ENCODE measurements around the gene KIF1A. TPM values are rescaled to one million over a fixed set of nuclear protein-coding genes. Genes with fewer than 3 reads are reported as not detected.
"Not testable (repeated sequence)": the region's sequence is repeated elsewhere in the genome, so short reads cannot be mapped to it uniquely, and the experiment has no call there.

KIF1A gene
- total and polyA plus RNA-seq, 8 donors: 0.42 to 6.4 (median 1.9) TPM

GRCh38 chr2:240850756-240851077 is 30.7 kb upstream of the KIF1A start:
- H3K4me3 ChIP-seq: no peak overlapping the region
- intact Hi-C loops (cut with DNase I): loop anchor here in 1 of 2 donors (5.0 kb wide), 1 partner anchor 227 kb away; no protein-coding TSS in a partner anchor

DNA sequence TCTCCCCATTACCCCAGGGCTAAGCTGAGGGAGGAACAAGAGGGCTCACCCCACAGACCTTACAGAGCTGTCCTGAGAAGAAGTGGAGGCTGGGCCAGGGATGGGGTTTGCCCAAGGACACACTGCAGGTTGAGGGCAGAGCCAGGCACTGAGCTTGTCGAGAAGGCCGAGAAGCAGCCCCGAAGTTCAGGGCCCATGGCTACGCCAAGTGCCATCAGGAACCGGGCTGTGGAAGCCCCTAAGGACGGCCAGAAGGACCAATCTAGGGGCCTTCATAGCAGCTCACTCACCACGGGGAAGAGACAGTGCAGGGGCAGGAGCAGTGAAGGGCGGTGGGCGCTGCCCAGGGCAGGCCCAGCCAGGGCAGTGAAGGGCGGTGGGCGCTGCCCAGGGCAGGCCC is 30.0 kb upstream of the KIF1A start:
- ATAC-seq: no peak
- Histone ChIP-seq H3K4me3 (no peak overlapping the region), H3K36me3 (no peaks in the 10 kb centered on the region), H3K4me1 (no peaks in the 10 kb centered on the region), H3K27ac (no peak overlapping the region), H3K27me3 (no peaks in the 10 kb centered on the region), H3K9me3 (peaks cover 0 to 13% of the 10 kb centered on the region in 2 donors)
- intact Hi-C loops (cut with DNase I): loop anchor here in 1 of 2 donors (5.0 kb wide), 1 partner anchor 227 kb away; no protein-coding TSS in a partner anchor
- TF ChIP-seq CTCF (IDR thresholded peaks at IDR 0.05): no peak
- no peak for DNase-seq

More at GRCh38 chr2:240850756-240851077, 30.7 kb upstream of the KIF1A start:
- ATAC-seq (no peak), DNase-seq (no peak)
- H3K4me1 ChIP-seq: no peaks in the 10 kb centered on the region
- TF ChIP-seq CTCF (IDR thresholded peaks at IDR 0.05): no peak
- no peak overlapping the region for H3K27ac ChIP-seq
- no peaks in the 10 kb centered on the region for H3K27me3 ChIP-seq
- peaks cover 0 to 13% of the 10 kb centered on the region in 2 donors for H3K9me3 ChIP-seq
- no peaks in the 10 kb centered on the region for H3K36me3 ChIP-seq

DNA sequence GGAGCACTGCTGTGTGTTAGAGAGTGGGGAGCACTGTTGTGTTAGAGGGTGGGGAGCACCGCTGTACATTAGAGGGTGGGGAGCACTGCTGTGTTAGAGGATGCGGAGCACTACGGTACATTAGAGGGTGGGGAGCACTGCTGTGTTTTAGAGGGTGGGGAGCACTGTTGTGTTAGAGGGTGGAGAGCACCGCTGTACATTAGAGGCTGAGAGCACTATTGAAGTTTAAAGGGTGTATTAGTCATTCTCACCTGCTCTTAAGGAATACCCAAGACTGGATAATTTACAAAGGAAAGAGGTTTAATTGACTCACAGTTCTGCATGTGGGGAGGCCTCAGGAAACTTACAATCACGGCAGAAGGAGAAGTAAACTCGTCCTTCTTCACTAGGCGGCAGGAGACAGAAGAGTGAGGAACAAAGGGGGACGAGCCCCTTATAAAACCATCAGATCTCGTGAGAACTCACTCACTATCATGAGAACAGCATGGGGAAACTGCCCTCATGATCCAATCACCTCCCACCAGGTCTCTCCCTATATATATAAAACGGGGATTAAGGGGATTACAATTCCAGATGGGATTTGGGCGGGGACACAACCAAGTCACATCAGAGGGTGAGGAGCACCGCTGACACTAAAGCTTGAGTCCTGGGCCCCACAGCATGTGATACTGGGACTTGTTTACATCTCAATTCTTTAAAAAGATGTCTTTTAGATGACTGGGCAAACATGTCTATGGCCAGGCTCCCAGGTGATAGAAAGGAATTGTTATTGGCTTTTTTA is 29.1 kb upstream of the KIF1A start:
- H3K4me1 ChIP-seq: no peaks in the 10 kb centered on the region
- no peaks in the 10 kb centered on the region for H3K36me3 ChIP-seq
- DNase-seq (no peak), ATAC-seq (no peak)
- H3K27ac ChIP-seq: no peak overlapping the region
- no peak overlapping the region for H3K4me3 ChIP-seq
- H3K27me3 ChIP-seq: no peaks in the 10 kb centered on the region
- peaks cover 0 to 9% of the 10 kb centered on the region in 2 donors for H3K9me3 ChIP-seq
- intact Hi-C loops (cut with DNase I): no loop called here
- TF ChIP-seq CTCF (IDR thresholded peaks at IDR 0.05): no peak

- no peak for ATAC-seq
- intact Hi-C loops (cut with DNase I): no loop called here
- TF ChIP-seq CTCF (IDR thresholded peaks at IDR 0.05): no peak
Observed at GRCh38 chr2:240847817-240848216, 27.8 kb upstream of the KIF1A start.

DNA sequence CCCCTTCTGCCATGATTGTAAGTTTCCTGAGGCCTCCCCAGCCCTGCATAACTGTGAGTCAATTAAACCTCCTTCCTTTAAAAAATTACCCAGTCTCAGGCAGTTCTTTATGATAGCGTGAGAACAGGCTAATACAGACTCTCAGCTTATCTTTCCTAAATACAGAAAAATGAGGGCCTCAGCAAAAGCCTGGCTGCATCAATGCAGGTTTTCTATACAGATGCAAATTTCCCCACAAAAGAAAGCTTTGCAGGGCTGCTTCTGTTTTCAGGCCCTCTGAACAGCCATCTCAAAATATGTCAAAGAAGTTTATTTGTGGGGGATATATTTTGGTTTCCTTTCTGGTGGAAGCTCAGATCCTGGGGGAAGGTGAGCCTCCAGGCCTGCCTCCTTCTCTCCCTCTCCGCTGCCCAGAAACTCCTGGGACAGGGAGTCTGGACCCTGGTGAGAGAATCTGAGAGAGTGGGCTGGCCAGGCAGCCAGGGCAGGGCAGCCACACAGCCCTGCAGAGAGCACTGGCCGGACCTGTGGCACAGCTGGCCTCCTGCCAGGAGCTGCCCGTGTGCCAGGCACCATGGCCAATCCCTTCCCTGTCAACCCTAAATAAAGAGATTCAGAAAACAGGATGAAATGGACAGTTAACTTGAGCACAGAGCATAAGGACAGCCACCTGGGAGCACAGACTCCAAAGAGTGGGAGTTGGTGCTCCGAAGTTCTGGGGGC is 27.0 kb upstream of the KIF1A start:
- Histone ChIP-seq H3K4me1 (no peaks in the 10 kb centered on the region), H3K4me3 (no peak overlapping the region), H3K9me3 (peaks cover 0 to 5% of the 10 kb centered on the region in 2 donors), H3K27ac (no peak overlapping the region), H3K36me3 (no peaks in the 10 kb centered on the region), H3K27me3 (no peaks in the 10 kb centered on the region)
- no peak for TF ChIP-seq CTCF (IDR thresholded peaks at IDR 0.05)
- DNase-seq: no peak
- ATAC-seq: no peak
- intact Hi-C loops (cut with DNase I): no loop called here

More at GRCh38 chr2:240847817-240848216, 27.8 kb upstream of the KIF1A start:
- no peak overlapping the region for H3K27ac ChIP-seq
- H3K4me3 ChIP-seq: no peak overlapping the region
- no peak for DNase-seq
- H3K36me3 ChIP-seq: no peaks in the 10 kb centered on the region
- peaks cover 0 to 5% of the 10 kb centered on the region in 2 donors for H3K9me3 ChIP-seq
- no peaks in the 10 kb centered on the region for H3K27me3 ChIP-seq
- H3K4me1 ChIP-seq: no peaks in the 10 kb centered on the region

- ATAC-seq; H3K27me3 ChIP-seq; H3K36me3 ChIP-seq; H3K27ac ChIP-seq; H3K4me3 ChIP-seq; intact Hi-C loops (cut with DNase I); H3K4me1 ChIP-seq; H3K9me3 ChIP-seq; DNase-seq: not testable (repeated sequence)
Observed at GRCh38 chr2:240846309-240846708, 26.3 kb upstream of the KIF1A start.
